Trophoblast cell (in vitro differentiated cells and primary cell): Measurements from ENCODE around the gene DMBX1.
A peak's percentile ranks its signal among the peaks of the same experiment; 100 is the strongest.

ENCODE experiments used
- DNase-seq, 2 donors: peaks; one replicate each; pipeline ENCODE4 v3.0.0-alpha.2; 2016
- H2AFZ ChIP-seq: 2 replicates; pipeline ENCODE4 v1.6.1; 2013; ENCODE audit warnings: low read length, moderate library complexity, mild to moderate bottlenecking; ENCODE audit not compliant: insufficient read depth, poor library complexity
- H2AK5ac ChIP-seq: 2 replicates; pipeline ENCODE4 v1.6.1; 2013; ENCODE audit warnings: mild to moderate bottlenecking, low read length
- H2BK120ac ChIP-seq: 2 replicates; pipeline ENCODE4 v1.6.1; 2013; ENCODE audit warnings: low read length, mild to moderate bottlenecking, moderate library complexity; ENCODE audit not compliant: insufficient read depth, poor library complexity
- H2BK12ac ChIP-seq: 2 replicates; pipeline ENCODE4 v1.6.1; 2013; ENCODE audit warnings: mild to moderate bottlenecking, low read length, moderate library complexity
- H2BK5ac ChIP-seq: 2 replicates; pipeline ENCODE4 v1.6.1; 2013; ENCODE audit warnings: low read length, low read depth, moderate library complexity, mild to moderate bottlenecking; ENCODE audit not compliant: poor library complexity
- H3K14ac ChIP-seq: 2 replicates; pipeline ENCODE4 v1.6.1; 2013; ENCODE audit warnings: mild to moderate bottlenecking, low read length
- H3K18ac ChIP-seq: 2 replicates; pipeline ENCODE4 v1.6.1; 2013; ENCODE audit warnings: mild to moderate bottlenecking, low read length
- H3K23ac ChIP-seq: 2 replicates; pipeline ENCODE4 v1.6.1; 2013; ENCODE audit warnings: low read length
- H3K27ac ChIP-seq: 2 replicates; pipeline ENCODE4 v1.5.1; 2013; ENCODE audit warnings: low read depth, mild to moderate bottlenecking, inconsistent platforms, low read length, moderate library complexity
- H3K27me3 ChIP-seq: 2 replicates; pipeline ENCODE4 v1.6.1; 2013; ENCODE audit warnings: inconsistent platforms, mild to moderate bottlenecking, low read length, moderate library complexity; ENCODE audit not compliant: insufficient read depth
- H3K36me3 ChIP-seq, 2 experiments: 1 replicate in 1 of 2; 2 replicates in 1 of 2; pipeline ENCODE4 v1.6.1; 2013; ENCODE audit warnings: low read length in 2 of 2, mild to moderate bottlenecking in 2 of 2, moderate library complexity in 1 of 2; ENCODE audit not compliant: insufficient read depth in 2 of 2, control insufficient read depth in 1 of 2
- H3K4ac ChIP-seq: 2 replicates; pipeline ENCODE4 v1.6.1; 2013; ENCODE audit warnings: low read depth, mild to moderate bottlenecking, low read length, moderate library complexity
- H3K4me1 ChIP-seq, 2 experiments: 1 replicate in 1 of 2; 2 replicates in 1 of 2; pipeline ENCODE4 v1.6.1; 2013; ENCODE audit warnings: low read length in 2 of 2, mild to moderate bottlenecking in 2 of 2, moderate library complexity in 1 of 2; ENCODE audit not compliant: insufficient read depth in 2 of 2, control insufficient read depth in 1 of 2
- H3K4me2 ChIP-seq: 2 replicates; pipeline ENCODE4 v1.6.1; 2013; ENCODE audit warnings: inconsistent platforms, mild to moderate bottlenecking, low read length, moderate library complexity
- H3K4me3 ChIP-seq: 2 replicates; pipeline ENCODE4 v1.5.1; 2013; ENCODE audit warnings: mild to moderate bottlenecking, low read depth, low read length, inconsistent platforms
- H3K79me1 ChIP-seq: one replicate; pipeline ENCODE4 v1.6.1; 2013; ENCODE audit warnings: low read length
- H3K79me2 ChIP-seq: 2 replicates; pipeline ENCODE4 v1.6.1; 2013; ENCODE audit warnings: low read length, mild to moderate bottlenecking; ENCODE audit not compliant: control insufficient read depth, insufficient read depth, poor library complexity
- H3K9ac ChIP-seq: 2 replicates; pipeline ENCODE4 v1.6.1; 2013; ENCODE audit warnings: mild to moderate bottlenecking, low read length
- H3K9me3 ChIP-seq: 2 replicates; pipeline ENCODE4 v1.6.1; 2013; ENCODE audit warnings: low read depth, mild to moderate bottlenecking, control low read depth, inconsistent platforms, low read length; ENCODE audit not compliant: insufficient read depth
- H4K12ac ChIP-seq: 2 replicates; pipeline ENCODE4 v1.6.1; 2013; ENCODE audit warnings: low read depth, mild to moderate bottlenecking, low read length, moderate library complexity
- H4K8ac ChIP-seq: 2 replicates; pipeline ENCODE4 v1.6.1; 2013; ENCODE audit warnings: low read depth, mild to moderate bottlenecking, low read length, moderate library complexity
- H4K91ac ChIP-seq: one replicate; pipeline ENCODE4 v1.6.1; 2013; ENCODE audit warnings: low read depth, mild to moderate bottlenecking, low read length, moderate library complexity
- WGBS: extraction: QIAGEN DNeasy Blood & Tissue Kit; methylation state at CpG from one replicate; pipeline ENCODE4 v1.1.7; 2013; ENCODE audit warnings: missing lambda C conversion rate; ENCODE audit not compliant: insufficient read length, insufficient coverage; ENCODE audit errors: extremely low coverage; 5-methylcytosine and 5-hydroxymethylcytosine counted together

Gene DMBX1

GRCh38 chr1:46526013-46526690 lies 36.5 kb downstream of the DMBX1 start:
- H3K4ac ChIP-seq = no peak overlapping the region
- no peak overlapping the region for H2AFZ ChIP-seq
- no peak overlapping the region for H3K14ac ChIP-seq
- no peak overlapping the region for H2BK12ac ChIP-seq
- H3K9ac ChIP-seq = no peak overlapping the region
- no peak overlapping the region for H3K27ac ChIP-seq
- H4K8ac ChIP-seq = no peak overlapping the region
- H3K79me2 ChIP-seq = no peaks in the 10 kb centered on the region
- H4K12ac ChIP-seq = no peak overlapping the region
- no peak overlapping the region for H3K4me2 ChIP-seq
- WGBS = no CpG with 5 or more reads among the region's 17 CpGs
- no peaks in the 10 kb centered on the region for H3K36me3 ChIP-seq
- H3K18ac ChIP-seq = no peak overlapping the region
- no peak overlapping the region for H3K4me3 ChIP-seq
- H4K91ac ChIP-seq = no peak overlapping the region
- H2BK5ac ChIP-seq = no peak overlapping the region
- H3K9me3 ChIP-seq = peaks cover 2% of the 10 kb centered on the region
- H3K23ac ChIP-seq = no peak overlapping the region
- H2AK5ac ChIP-seq = no peak overlapping the region
- no peak overlapping the region for H2BK120ac ChIP-seq
- DNase-seq = no peak
- peaks cover 4 to 6% of the 10 kb centered on the region in 2 experiments for H3K4me1 ChIP-seq
- peaks cover 24% of the 10 kb centered on the region for H3K27me3 ChIP-seq
- peaks cover 2% of the 10 kb centered on the region for H3K79me1 ChIP-seq

GRCh38 chr1:46526691-46527291 lies 37.2 kb downstream of the DMBX1 start:
- WGBS = no CpG with 5 or more reads among the region's 14 CpGs
- no peak overlapping the region for H4K8ac ChIP-seq
- no peak overlapping the region for H3K4me3 ChIP-seq
- H3K4me2 ChIP-seq = no peak overlapping the region
- no peak overlapping the region for H3K9ac ChIP-seq
- no peak overlapping the region for H3K23ac ChIP-seq
- no peak for DNase-seq
- peaks cover 4 to 6% of the 10 kb centered on the region in 2 experiments for H3K4me1 ChIP-seq
- no peak overlapping the region for H2BK120ac ChIP-seq
- no peak overlapping the region for H2BK5ac ChIP-seq
- no peak overlapping the region for H3K4ac ChIP-seq
- H2AK5ac ChIP-seq = no peak overlapping the region
- peaks cover 2% of the 10 kb centered on the region for H3K9me3 ChIP-seq
- no peak overlapping the region for H3K27ac ChIP-seq
- no peaks in the 10 kb centered on the region for H3K79me1 ChIP-seq
- H2AFZ ChIP-seq = no peak overlapping the region
- no peaks in the 10 kb centered on the region for H3K79me2 ChIP-seq
- H4K12ac ChIP-seq = no peak overlapping the region
- H2BK12ac ChIP-seq = no peak overlapping the region
- no peak overlapping the region for H4K91ac ChIP-seq
- no peak overlapping the region for H3K14ac ChIP-seq
- no peaks in the 10 kb centered on the region for H3K36me3 ChIP-seq
- H3K27me3 ChIP-seq = peaks cover 24% of the 10 kb centered on the region
- H3K18ac ChIP-seq = no peak overlapping the region

DNA sequence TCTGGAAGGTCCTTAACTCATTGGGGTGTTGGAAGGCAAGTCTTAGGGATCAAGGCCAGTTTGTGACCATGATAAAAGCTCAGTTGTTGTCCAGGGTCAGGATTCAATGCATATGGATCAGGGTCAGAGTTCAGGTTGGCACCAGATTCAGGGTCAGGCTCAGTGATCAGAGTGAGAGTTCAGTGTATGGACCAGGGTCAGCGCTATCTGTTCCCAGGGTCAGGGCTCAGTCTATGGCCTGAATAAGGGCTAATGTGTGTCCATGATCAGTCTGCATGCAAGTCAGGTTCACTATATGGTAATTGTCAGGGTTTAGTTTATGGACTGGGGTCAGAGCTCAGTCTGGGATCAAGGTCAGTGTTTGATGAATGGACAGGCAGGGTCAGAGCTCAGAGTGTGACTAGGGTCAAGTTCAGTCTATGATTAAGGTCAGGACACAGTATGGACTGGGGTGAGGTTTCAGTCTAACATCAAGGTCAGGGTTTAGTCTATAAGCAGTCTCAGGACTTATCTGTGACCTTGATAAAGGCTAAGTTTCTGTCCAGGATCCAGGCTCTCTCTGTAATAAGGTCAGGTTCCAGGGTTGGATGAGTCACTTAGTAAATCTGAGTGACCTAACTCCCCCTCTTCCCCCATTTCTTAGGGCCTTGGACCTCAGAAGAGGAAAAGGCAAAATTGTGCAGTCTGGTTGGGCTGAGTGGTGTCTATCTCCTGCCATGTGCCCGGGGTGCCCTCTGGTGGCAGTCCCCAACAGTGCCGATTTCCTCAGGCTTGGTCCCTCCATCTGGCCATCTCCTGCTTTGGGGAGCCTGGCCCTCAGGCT lies 38.0 kb downstream of the DMBX1 start:
- no peak overlapping the region for H3K14ac ChIP-seq
- H2BK120ac ChIP-seq = no peak overlapping the region
- no peak overlapping the region for H4K12ac ChIP-seq
- H3K18ac ChIP-seq = no peak overlapping the region
- peak; percentile 51 to 79 for DNase-seq
- H3K27me3 ChIP-seq = peaks cover 29% of the 10 kb centered on the region
- H2BK5ac ChIP-seq = no peak overlapping the region
- H3K9me3 ChIP-seq = no peaks in the 10 kb centered on the region
- no peak overlapping the region for H3K4ac ChIP-seq
- H3K79me2 ChIP-seq = no peaks in the 10 kb centered on the region
- H4K8ac ChIP-seq = no peak overlapping the region
- peaks cover 4 to 6% of the 10 kb centered on the region in 2 experiments for H3K4me1 ChIP-seq
- no CpG with 5 or more reads among the region's 3 CpGs for WGBS
- H3K23ac ChIP-seq = no peak overlapping the region
- no peak overlapping the region for H2AFZ ChIP-seq
- H3K4me3 ChIP-seq = no peak overlapping the region
- H3K79me1 ChIP-seq = no peaks in the 10 kb centered on the region
- H2BK12ac ChIP-seq = no peak overlapping the region
- no peak overlapping the region for H4K91ac ChIP-seq
- H3K9ac ChIP-seq = peak overlapping the region; percentile 20
- H2AK5ac ChIP-seq = no peak overlapping the region
- H3K27ac ChIP-seq = no peak overlapping the region
- H3K36me3 ChIP-seq = no peaks in the 10 kb centered on the region
- no peak overlapping the region for H3K4me2 ChIP-seq

DNA sequence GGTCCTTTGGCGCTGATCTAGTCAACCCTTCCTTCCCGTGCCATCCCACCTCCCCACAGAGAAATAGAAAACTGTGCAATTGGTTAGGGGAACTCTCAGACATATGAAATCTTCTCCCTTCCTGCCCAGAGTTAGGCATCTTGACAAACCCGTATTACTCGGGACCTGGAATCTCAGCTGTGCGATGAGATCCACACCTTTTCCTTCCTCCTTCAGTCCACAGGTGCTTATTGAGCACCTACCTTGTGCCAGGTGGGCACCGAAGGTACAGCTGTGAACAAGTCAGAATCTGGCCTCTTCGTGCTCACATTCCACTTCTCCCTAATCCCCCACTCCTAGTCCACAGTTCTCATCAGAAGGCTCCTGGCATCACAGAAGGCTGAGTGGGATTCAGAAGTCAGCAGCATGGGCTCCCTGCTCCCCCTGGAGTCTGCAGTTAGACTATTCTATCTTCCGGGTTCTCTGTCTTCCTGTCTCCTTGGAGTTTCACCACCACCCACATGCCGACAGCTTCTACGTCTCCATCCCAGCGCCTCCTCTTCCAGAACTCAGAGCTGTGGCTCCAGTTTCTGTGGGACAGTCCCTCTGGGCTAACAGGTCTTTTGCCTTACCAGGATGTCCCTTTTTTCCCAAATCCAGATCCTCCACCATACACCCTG lies 38.8 kb downstream of the DMBX1 start:
- WGBS = no CpG with 5 or more reads among the region's 11 CpGs
- H3K18ac ChIP-seq = no peak overlapping the region
- no peak overlapping the region for H4K8ac ChIP-seq
- H3K79me2 ChIP-seq = no peaks in the 10 kb centered on the region
- H2AFZ ChIP-seq = no peak overlapping the region
- H3K9ac ChIP-seq = no peak overlapping the region
- H2BK5ac ChIP-seq = no peak overlapping the region
- H3K4me2 ChIP-seq = no peak overlapping the region
- H2BK12ac ChIP-seq = no peak overlapping the region
- DNase-seq = no peak
- no peak overlapping the region for H3K23ac ChIP-seq
- no peak overlapping the region for H4K91ac ChIP-seq
- H3K27me3 ChIP-seq = peaks cover 34% of the 10 kb centered on the region
- no peaks in the 10 kb centered on the region for H3K79me1 ChIP-seq
- no peak overlapping the region for H3K4ac ChIP-seq
- H4K12ac ChIP-seq = no peak overlapping the region
- no peak overlapping the region for H3K27ac ChIP-seq
- H3K4me3 ChIP-seq = no peak overlapping the region
- no peaks in the 10 kb centered on the region for H3K36me3 ChIP-seq
- H3K9me3 ChIP-seq = no peaks in the 10 kb centered on the region
- H2AK5ac ChIP-seq = no peak overlapping the region
- no peak overlapping the region for H2BK120ac ChIP-seq
- no peak overlapping the region for H3K14ac ChIP-seq
- peaks cover 6 to 7% of the 10 kb centered on the region in 2 experiments for H3K4me1 ChIP-seq
